PFSK-1 (cell line): ENCODE measurements around the gene FHIP2A.

Source experiments
- FOXP2 ChIP-seq: optimal IDR thresholded peaks from 2 replicates; pipeline ENCODE3; 2011; ENCODE audit warnings: borderline replicate concordance, control low read depth, inconsistent platforms; ENCODE audit not compliant: insufficient read depth; ENCODE audit errors: extremely low read length, extremely low read depth
- POLR2AphosphoS5 ChIP-seq: IDR thresholded peaks from 2 replicates; pipeline ENCODE4 v1.6.1; 2012; ENCODE audit warnings: low read depth, mild to moderate bottlenecking, control low read depth, low read length, moderate library complexity
- SIN3A ChIP-seq: IDR thresholded peaks from 2 replicates; pipeline ENCODE4 v1.6.1; 2012; ENCODE audit warnings: mild to moderate bottlenecking, low read length, moderate library complexity, borderline replicate concordance; ENCODE audit not compliant: insufficient read depth
- TAF1 ChIP-seq: IDR thresholded peaks from 2 replicates; pipeline ENCODE4 v1.6.1; 2012; ENCODE audit warnings: low read length, control low read depth, borderline replicate concordance; ENCODE audit not compliant: insufficient read depth
- TF ChIP-seq, protein P1 (sequence below), 2 experiments: IDR thresholded peaks; 2 replicates each; pipeline versions ENCODE4 v1.6.1 to v1.8.0; 2011 to 2012; ENCODE audit warnings: low read depth in 2 of 2, low read length in 2 of 2, control low read depth in 1 of 2, inconsistent platforms in 1 of 2, mild to moderate bottlenecking in 1 of 2, moderate library complexity in 1 of 2; ENCODE audit not compliant: insufficient read depth in 1 of 2

The FHIP2A gene

DNA sequence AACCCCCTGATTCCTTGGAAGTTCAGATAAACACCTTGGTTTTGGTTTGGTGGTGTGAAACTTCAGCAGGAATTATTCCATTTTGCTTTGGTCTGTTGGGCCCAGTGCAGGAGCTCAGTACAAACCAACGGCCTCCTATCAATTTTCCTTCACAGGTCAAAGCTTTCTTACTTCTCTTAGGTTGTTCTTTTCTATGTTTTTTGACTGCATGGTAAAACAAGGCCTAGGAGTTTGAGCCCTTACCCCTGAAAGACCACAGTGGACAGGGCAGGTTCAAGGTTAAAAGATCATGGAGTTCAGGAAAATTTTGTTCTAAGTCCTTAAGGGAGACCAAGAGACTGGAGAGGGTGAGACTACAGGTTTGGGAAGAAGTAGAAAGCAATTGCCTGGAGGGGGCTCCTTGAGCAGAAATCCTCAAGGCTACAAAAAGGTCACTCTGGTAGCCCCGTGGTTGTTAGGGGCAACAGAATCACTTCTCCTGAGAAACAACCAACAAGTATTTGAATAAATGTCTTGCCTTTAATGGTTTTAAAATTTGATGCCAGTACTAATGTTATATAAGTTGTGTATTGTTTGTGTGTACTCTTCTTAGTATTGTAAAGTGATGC is 40.9 kb upstream of the FHIP2A start:
- TF ChIP-seq SIN3A (no peak), FOXP2 (no peak), TAF1 (no peak), POLR2AphosphoS5 (no peak)
- TF ChIP-seq, protein P1, sequence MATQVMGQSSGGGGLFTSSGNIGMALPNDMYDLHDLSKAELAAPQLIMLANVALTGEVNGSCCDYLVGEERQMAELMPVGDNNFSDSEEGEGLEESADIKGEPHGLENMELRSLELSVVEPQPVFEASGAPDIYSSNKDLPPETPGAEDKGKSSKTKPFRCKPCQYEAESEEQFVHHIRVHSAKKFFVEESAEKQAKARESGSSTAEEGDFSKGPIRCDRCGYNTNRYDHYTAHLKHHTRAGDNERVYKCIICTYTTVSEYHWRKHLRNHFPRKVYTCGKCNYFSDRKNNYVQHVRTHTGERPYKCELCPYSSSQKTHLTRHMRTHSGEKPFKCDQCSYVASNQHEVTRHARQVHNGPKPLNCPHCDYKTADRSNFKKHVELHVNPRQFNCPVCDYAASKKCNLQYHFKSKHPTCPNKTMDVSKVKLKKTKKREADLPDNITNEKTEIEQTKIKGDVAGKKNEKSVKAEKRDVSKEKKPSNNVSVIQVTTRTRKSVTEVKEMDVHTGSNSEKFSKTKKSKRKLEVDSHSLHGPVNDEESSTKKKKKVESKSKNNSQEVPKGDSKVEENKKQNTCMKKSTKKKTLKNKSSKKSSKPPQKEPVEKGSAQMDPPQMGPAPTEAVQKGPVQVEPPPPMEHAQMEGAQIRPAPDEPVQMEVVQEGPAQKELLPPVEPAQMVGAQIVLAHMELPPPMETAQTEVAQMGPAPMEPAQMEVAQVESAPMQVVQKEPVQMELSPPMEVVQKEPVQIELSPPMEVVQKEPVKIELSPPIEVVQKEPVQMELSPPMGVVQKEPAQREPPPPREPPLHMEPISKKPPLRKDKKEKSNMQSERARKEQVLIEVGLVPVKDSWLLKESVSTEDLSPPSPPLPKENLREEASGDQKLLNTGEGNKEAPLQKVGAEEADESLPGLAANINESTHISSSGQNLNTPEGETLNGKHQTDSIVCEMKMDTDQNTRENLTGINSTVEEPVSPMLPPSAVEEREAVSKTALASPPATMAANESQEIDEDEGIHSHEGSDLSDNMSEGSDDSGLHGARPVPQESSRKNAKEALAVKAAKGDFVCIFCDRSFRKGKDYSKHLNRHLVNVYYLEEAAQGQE (IDR thresholded peaks at IDR 0.05; ENCODE audit: insufficient read depth in 1 of 2, low read depth in 2 of 2, low read length in 2 of 2) = no peak

DNA sequence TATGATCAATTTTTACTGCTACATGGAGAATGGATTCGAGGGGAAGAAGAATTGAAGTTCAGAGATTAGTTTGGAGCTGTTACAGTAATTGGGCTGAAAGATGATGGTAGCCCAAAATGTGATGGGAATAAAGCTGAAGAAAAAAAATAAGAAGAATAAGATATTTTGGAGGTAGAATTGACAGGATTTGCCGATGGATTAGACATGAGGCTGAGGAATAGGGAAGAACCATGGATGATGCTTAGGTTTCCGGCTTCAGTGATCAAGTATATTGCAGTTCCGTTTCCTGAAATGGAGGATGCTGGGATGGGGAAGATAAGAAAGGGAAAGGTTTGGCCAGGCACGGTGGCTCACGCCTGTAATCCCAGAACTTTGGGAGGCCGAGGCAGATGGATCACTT is 38.9 kb upstream of the FHIP2A start:
- TF ChIP-seq, protein P1 (IDR thresholded peaks at IDR 0.05; ENCODE audit: insufficient read depth in 1 of 2, low read depth in 2 of 2, low read length in 2 of 2) = no peak
- TF ChIP-seq FOXP2 (no peak), POLR2AphosphoS5 (no peak), SIN3A (no peak), TAF1 (no peak)

DNA sequence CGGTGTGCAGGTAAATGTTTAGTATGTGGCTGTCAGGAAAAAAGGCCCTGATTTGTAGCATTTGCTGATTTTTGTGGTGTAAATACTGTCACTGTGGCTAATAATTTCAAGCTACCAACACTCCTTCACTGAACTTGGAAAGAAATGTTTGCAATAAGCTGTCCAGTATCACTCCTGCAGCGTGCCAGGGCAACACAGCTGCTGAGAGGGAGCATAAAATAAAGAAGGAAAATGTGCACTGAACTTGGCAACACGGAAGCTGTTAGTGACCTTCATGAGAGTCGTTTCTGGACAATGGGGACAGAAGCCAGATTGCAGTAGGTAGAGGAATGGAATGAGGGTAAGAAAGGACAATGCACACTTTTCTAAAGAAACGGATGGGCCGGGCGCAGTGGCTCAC is 37.9 kb upstream of the FHIP2A start:
- TF ChIP-seq TAF1 = no peak
- TF ChIP-seq SIN3A = no peak
- TF ChIP-seq, protein P1 (IDR thresholded peaks at IDR 0.05; ENCODE audit: insufficient read depth in 1 of 2, low read depth in 2 of 2, low read length in 2 of 2) = no peak
- TF ChIP-seq FOXP2 = no peak
- TF ChIP-seq POLR2AphosphoS5 = no peak

DNA sequence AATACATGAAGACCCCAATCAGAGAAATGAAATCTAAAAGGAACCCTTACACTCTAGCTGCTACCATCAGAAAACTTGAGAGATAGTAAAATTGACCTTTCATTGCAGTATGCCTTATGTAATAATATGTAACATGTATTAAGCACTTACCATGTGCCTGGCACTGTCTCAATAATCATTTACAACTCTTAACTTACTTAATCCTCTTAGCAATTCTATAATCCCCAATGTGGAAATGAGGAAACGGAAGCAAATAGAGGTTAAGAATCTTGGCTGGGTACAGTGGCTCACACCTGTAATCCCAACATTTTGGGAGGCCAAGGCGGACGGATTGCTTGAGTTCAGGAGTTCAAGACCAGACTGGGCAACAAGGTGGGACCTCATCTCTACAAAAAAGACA is 29.8 kb upstream of the FHIP2A start:
- no peak for TF ChIP-seq FOXP2
- TF ChIP-seq, protein P1 (IDR thresholded peaks at IDR 0.05; ENCODE audit: insufficient read depth in 1 of 2, low read depth in 2 of 2, low read length in 2 of 2) = no peak
- TF ChIP-seq POLR2AphosphoS5 = no peak
- no peak for TF ChIP-seq TAF1
- TF ChIP-seq SIN3A = no peak

DNA sequence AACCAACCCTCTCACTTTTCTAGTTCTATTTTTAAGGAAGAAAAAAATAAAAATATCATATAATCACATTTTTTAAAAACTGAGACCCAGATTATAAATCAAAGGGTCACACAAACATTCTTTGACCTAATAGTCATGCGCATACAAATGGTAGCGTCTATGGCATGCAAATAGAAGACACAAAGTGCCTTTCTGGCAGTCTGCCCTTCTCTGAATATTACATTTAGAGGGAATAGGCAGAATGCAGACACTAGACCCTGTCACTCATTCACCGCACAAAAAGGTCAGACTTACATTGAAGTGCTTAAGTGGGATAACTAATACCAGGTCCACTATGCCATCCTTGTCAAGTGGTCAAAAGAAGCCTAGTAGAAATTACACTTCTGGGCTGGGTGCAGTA is 26.5 kb upstream of the FHIP2A start:
- TF ChIP-seq TAF1 = no peak
- TF ChIP-seq SIN3A = no peak
- TF ChIP-seq, protein P1 (IDR thresholded peaks at IDR 0.05; ENCODE audit: insufficient read depth in 1 of 2, low read depth in 2 of 2, low read length in 2 of 2) = no peak
- no peak for TF ChIP-seq FOXP2
- no peak for TF ChIP-seq POLR2AphosphoS5
